Skeletal muscle satellite cell (primary cell): ENCODE results near the gene MSLN.

ENCODE experiments used
- H3K27me3 ChIP-seq: 2 replicates; pipeline ENCODE4 v1.7.0; 2013; ENCODE audit warnings: low read length; ENCODE audit not compliant: control insufficient read depth, insufficient read depth
- H3K36me3 ChIP-seq: 2 replicates; pipeline ENCODE4 v1.7.0; 2013; ENCODE audit warnings: mild to moderate bottlenecking, control low read depth, low read length; ENCODE audit not compliant: insufficient read depth
- H3K4me1 ChIP-seq: 2 replicates; pipeline ENCODE4 v1.7.0; 2013; ENCODE audit warnings: low read length; ENCODE audit not compliant: control insufficient read depth, insufficient read depth
- H3K4me2 ChIP-seq: 2 replicates; pipeline ENCODE4 v1.7.0; 2013; ENCODE audit warnings: mild to moderate bottlenecking, low read length
- H3K4me3 ChIP-seq: 2 replicates; pipeline ENCODE4 v1.7.0; 2013; ENCODE audit warnings: low read length
- H3K9ac ChIP-seq: 2 replicates; pipeline ENCODE4 v1.7.0; 2013; ENCODE audit warnings: mild to moderate bottlenecking, low read depth, low read length, moderate library complexity
- H3K9me3 ChIP-seq: replicated peaks from 2 replicates; pipeline ENCODE4 v1.7.0; 2013; ENCODE audit warnings: mild to moderate bottlenecking, control low read depth, low read length

MSLN gene

GRCh38 chr16:794091-794822 lies 33.7 kb downstream of the MSLN start:
- Histone ChIP-seq H3K36me3 (peaks cover 10% of the 10 kb centered on the region), H3K4me2 (no peak overlapping the region), H3K9ac (no peak overlapping the region), H3K4me1 (peaks cover 2% of the 10 kb centered on the region), H3K4me3 (no peak overlapping the region), H3K9me3 (no peaks in the 10 kb centered on the region), H3K27me3 (peaks cover 5% of the 10 kb centered on the region)

- no peaks in the 10 kb centered on the region for H3K4me1 ChIP-seq
- H3K9ac ChIP-seq: no peak overlapping the region
Measured at GRCh38 chr16:794853-795466, 34.4 kb downstream of the MSLN start.

GRCh38 chr16:795580-796229 lies 35.2 kb downstream of the MSLN start:
- no peak overlapping the region for H3K4me3 ChIP-seq
- H3K9me3 ChIP-seq: no peaks in the 10 kb centered on the region
- H3K9ac ChIP-seq: no peak overlapping the region
- peaks cover 10% of the 10 kb centered on the region for H3K36me3 ChIP-seq
- H3K27me3 ChIP-seq: peaks cover 18% of the 10 kb centered on the region
- no peaks in the 10 kb centered on the region for H3K4me1 ChIP-seq
- no peak overlapping the region for H3K4me2 ChIP-seq

More at GRCh38 chr16:794853-795466, 34.4 kb downstream of the MSLN start:
- H3K4me2 ChIP-seq: no peak overlapping the region
- H3K4me3 ChIP-seq: no peak overlapping the region
- H3K9me3 ChIP-seq: no peaks in the 10 kb centered on the region
- H3K27me3 ChIP-seq: peaks cover 11% of the 10 kb centered on the region
- peaks cover 10% of the 10 kb centered on the region for H3K36me3 ChIP-seq

- H3K9ac ChIP-seq: no peak overlapping the region
- no peak overlapping the region for H3K4me3 ChIP-seq
- H3K4me1 ChIP-seq: no peaks in the 10 kb centered on the region
- no peaks in the 10 kb centered on the region for H3K9me3 ChIP-seq
- H3K36me3 ChIP-seq: peaks cover 8% of the 10 kb centered on the region
- H3K4me2 ChIP-seq: no peak overlapping the region
- peaks cover 27% of the 10 kb centered on the region for H3K27me3 ChIP-seq
Measured at GRCh38 chr16:796296-797119, 36.0 kb downstream of the MSLN start.

- Histone ChIP-seq H3K4me1 (no peaks in the 10 kb centered on the region), H3K4me2 (no peak overlapping the region), H3K9ac (no peak overlapping the region), H3K27me3 (peaks cover 32% of the 10 kb centered on the region), H3K4me3 (no peak overlapping the region), H3K36me3 (peaks cover 2% of the 10 kb centered on the region), H3K9me3 (no peaks in the 10 kb centered on the region)
Measured at GRCh38 chr16:797120-797420, 36.5 kb downstream of the MSLN start.

GRCh38 chr16:797686-798085 lies 37.2 kb downstream of the MSLN start:
- H3K4me3 ChIP-seq: no peak overlapping the region
- no peak overlapping the region for H3K9ac ChIP-seq
- H3K9me3 ChIP-seq: no peaks in the 10 kb centered on the region
- no peak overlapping the region for H3K4me2 ChIP-seq
- peaks cover 38% of the 10 kb centered on the region for H3K27me3 ChIP-seq
- H3K36me3 ChIP-seq: peaks cover 2% of the 10 kb centered on the region
- H3K4me1 ChIP-seq: no peaks in the 10 kb centered on the region

- H3K27me3 ChIP-seq: peaks cover 47% of the 10 kb centered on the region
- no peaks in the 10 kb centered on the region for H3K9me3 ChIP-seq
- no peaks in the 10 kb centered on the region for H3K4me1 ChIP-seq
- H3K36me3 ChIP-seq: peaks cover 2% of the 10 kb centered on the region
- no peak overlapping the region for H3K4me2 ChIP-seq
- no peak overlapping the region for H3K4me3 ChIP-seq
- H3K9ac ChIP-seq: no peak overlapping the region
Measured at GRCh38 chr16:798666-799065, 38.1 kb downstream of the MSLN start.

GRCh38 chr16:799111-799947 lies 38.8 kb downstream of the MSLN start:
- Histone ChIP-seq H3K27me3 (peaks cover 51% of the 10 kb centered on the region), H3K4me3 (no peak overlapping the region), H3K4me1 (no peaks in the 10 kb centered on the region), H3K4me2 (no peak overlapping the region), H3K9ac (no peak overlapping the region), H3K36me3 (peaks cover 2% of the 10 kb centered on the region), H3K9me3 (no peaks in the 10 kb centered on the region)

GRCh38 chr16:799948-800833 lies 39.7 kb downstream of the MSLN start, which contains the start of gene GNG13:
TSS of gene GNG13 (minus strand) at chr16:800734. CDS start at chr16:799077, 1,657 bp downstream.
- Histone ChIP-seq H3K9ac (no peak within 1 kb of the TSS), H3K4me3 (no peak within 1 kb of the TSS), H3K4me2 (no peak within 1 kb of the TSS), H3K27me3 (peaks cover 52% of the 10 kb centered on the region), H3K4me1 (no peaks in the 10 kb centered on the region), H3K9me3 (no peaks in the 10 kb centered on the region), H3K36me3 (peaks cover 2% of the 10 kb centered on the region)

GRCh38 chr16:800834-801511 lies 40.4 kb downstream of the MSLN start:
- H3K27me3 ChIP-seq: peaks cover 52% of the 10 kb centered on the region

More at GRCh38 chr16:800834-801511, 40.4 kb downstream of the MSLN start:
- Histone ChIP-seq H3K9ac (no peak overlapping the region), H3K36me3 (peaks cover 2% of the 10 kb centered on the region), H3K4me3 (no peak overlapping the region), H3K4me1 (no peaks in the 10 kb centered on the region), H3K9me3 (no peaks in the 10 kb centered on the region), H3K4me2 (no peak overlapping the region)
